ENCODE results near the gene CPLX1.

The CPLX1 gene

GRCh38 chr4:789571-790465 lies 36.1 kb downstream of the CPLX1 start:
- no peak overlapping the region for H3K4me3 ChIP-seq (ENCODE audit: low read depth, low read length)
- no peak for DNase-seq (ENCODE audit: low read depth)
- no peak for TF ChIP-seq CTCF (IDR thresholded peaks at IDR 0.05; ENCODE audit: insufficient read depth, low read depth, low read length, missing control alignments)

- DNase-seq (ENCODE audit: low read depth) = no peak
- no peak for TF ChIP-seq CTCF (IDR thresholded peaks at IDR 0.05; ENCODE audit: insufficient read depth, low read depth, low read length, missing control alignments)
- H3K4me3 ChIP-seq (ENCODE audit: low read depth, low read length) = no peak overlapping the region
These were observed 37.2 kb downstream of the CPLX1 start for GRCh38 chr4:788636-789297.

- no peak overlapping the region for H3K4me3 ChIP-seq (ENCODE audit: low read depth, low read length)
- TF ChIP-seq CTCF (IDR thresholded peaks at IDR 0.05; ENCODE audit: insufficient read depth, low read depth, low read length, missing control alignments) = no peak
- no peak for DNase-seq (ENCODE audit: low read depth)
These were observed 37.8 kb downstream of the CPLX1 start for GRCh38 chr4:788006-788635.

- TF ChIP-seq CTCF (IDR thresholded peaks at IDR 0.05; ENCODE audit: insufficient read depth, low read depth, low read length, missing control alignments) = no peak
- DNase-seq (ENCODE audit: low read depth) = no peak
- H3K4me3 ChIP-seq (ENCODE audit: low read depth, low read length) = no peak overlapping the region
These were observed 38.4 kb downstream of the CPLX1 start for GRCh38 chr4:787561-787981.

GRCh38 chr4:786861-787300 lies 39.0 kb downstream of the CPLX1 start:
- TF ChIP-seq CTCF (IDR thresholded peaks at IDR 0.05; ENCODE audit: insufficient read depth, low read depth, low read length, missing control alignments) = no peak
- no peak overlapping the region for H3K4me3 ChIP-seq (ENCODE audit: low read depth, low read length)

GRCh38 chr4:786074-786741 lies 39.7 kb downstream of the CPLX1 start:
- H3K4me3 ChIP-seq (ENCODE audit: low read depth, low read length) = no peak overlapping the region

More at GRCh38 chr4:786861-787300, 39.0 kb downstream of the CPLX1 start:
- DNase-seq (ENCODE audit: low read depth) = no peak

More at GRCh38 chr4:786074-786741, 39.7 kb downstream of the CPLX1 start:
- TF ChIP-seq CTCF (IDR thresholded peaks at IDR 0.05; ENCODE audit: insufficient read depth, low read depth, low read length, missing control alignments) = no peak
- DNase-seq (ENCODE audit: low read depth) = no peak
